ENCODE results near the gene ESAM. TPM values are rescaled to one million over a fixed set of nuclear protein-coding genes. Genes with fewer than 3 reads are reported as not detected.

ESAM gene
- total RNA-seq, 1 experiment from 2014 or later = 10.4 TPM

DNA sequence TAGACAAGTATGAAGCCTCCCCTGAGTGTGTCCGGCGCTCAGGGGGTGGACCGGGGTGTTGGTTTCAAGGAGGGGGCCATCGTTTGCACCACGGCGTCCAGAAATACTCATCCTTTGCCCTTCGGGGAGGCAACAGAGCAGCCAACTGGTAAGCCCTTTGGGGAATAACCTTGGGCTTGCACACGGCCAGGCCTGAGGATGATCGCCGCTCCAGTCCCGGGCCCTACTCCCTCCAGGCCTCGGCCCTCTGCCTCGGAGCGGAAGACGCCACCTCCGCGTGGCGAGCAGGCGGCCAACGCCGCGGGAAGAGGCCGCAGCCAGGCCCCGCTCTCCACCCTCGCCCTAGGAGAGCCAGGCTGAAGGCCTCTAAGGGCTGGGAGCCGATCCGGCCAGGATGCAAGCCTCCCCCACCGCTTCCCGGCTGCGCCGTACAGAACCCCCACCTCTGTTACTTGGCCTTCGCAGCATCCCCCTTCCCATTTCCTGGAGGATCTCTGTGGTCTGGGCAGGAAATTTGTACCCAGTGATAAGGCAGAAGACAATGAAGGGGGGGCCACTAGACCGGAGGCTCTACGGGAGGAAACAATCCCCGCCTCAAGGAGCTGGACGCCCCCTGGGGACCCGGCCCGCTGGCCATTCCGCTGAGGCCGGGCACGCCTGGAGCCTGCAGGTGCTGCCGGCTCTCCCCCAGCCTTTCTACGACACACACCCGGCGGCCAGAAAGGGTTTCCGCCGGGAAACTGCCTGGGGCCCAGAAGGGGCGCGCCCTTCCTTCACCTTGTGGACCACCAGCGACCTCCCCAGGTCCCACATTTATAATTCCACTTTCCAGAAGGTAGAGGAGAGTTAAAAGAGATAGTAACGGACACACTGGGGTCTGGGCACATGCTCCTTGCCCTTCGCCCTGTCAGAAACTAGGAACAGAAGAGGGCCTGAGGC is 2.6 kb downstream of the ESAM start:
- no peaks in the 10 kb centered on the region for H3K9me2 ChIP-seq (replicated peaks; ENCODE audit: low read length)
- no peaks in the 10 kb centered on the region; the same call in 1 of the 2 replicates for H4K20me1 ChIP-seq (ENCODE audit: low read length)
- H3K4me2 ChIP-seq (ENCODE audit: low read length) = no peak overlapping the region
- H3K4me1 ChIP-seq (ENCODE audit: insufficient read depth, low read length) = peaks cover 30% of the 10 kb centered on the region
- no peak overlapping the region for H3K4me3 ChIP-seq (ENCODE audit: low read length)
- H3K27me3 ChIP-seq (ENCODE audit: low read length) = no peaks in the 10 kb centered on the region
- H3K9ac ChIP-seq (ENCODE audit: low read length) = no peak overlapping the region
- no peaks in the 10 kb centered on the region for H3K79me2 ChIP-seq (ENCODE audit: low read length)
- no peak for DNase-seq
- peaks cover 13% of the 10 kb centered on the region for H3F3A ChIP-seq (ENCODE audit: low read length, unreplicated experiment)
- H3K9me3 ChIP-seq (ENCODE audit: low read length) = no peaks in the 10 kb centered on the region
- intact Hi-C loops (cut with micrococcal nuclease) = no loop called here
- H2AFZ ChIP-seq (ENCODE audit: low read length) = no peak overlapping the region
- no peak for ATAC-seq
- ChIA-PET POLR2A (ENCODE audit: unreplicated experiment) (interaction anchor here (0.5 kb wide), 1 partner anchor 76 kb away, joined by 5 read pairs; no protein-coding TSS in a partner anchor), CTCF (no interaction called here)
- H3K36me3 ChIP-seq (ENCODE audit: low read depth, low read length) = no peaks in the 10 kb centered on the region; the same call in 1 of the 2 replicates
- TF ChIP-seq, protein P1, sequence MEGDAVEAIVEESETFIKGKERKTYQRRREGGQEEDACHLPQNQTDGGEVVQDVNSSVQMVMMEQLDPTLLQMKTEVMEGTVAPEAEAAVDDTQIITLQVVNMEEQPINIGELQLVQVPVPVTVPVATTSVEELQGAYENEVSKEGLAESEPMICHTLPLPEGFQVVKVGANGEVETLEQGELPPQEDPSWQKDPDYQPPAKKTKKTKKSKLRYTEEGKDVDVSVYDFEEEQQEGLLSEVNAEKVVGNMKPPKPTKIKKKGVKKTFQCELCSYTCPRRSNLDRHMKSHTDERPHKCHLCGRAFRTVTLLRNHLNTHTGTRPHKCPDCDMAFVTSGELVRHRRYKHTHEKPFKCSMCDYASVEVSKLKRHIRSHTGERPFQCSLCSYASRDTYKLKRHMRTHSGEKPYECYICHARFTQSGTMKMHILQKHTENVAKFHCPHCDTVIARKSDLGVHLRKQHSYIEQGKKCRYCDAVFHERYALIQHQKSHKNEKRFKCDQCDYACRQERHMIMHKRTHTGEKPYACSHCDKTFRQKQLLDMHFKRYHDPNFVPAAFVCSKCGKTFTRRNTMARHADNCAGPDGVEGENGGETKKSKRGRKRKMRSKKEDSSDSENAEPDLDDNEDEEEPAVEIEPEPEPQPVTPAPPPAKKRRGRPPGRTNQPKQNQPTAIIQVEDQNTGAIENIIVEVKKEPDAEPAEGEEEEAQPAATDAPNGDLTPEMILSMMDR (conservative IDR thresholded peaks at IDR 0.05; ENCODE audit: low read depth, low read length) = no peak
- TF ChIP-seq EZH2 (IDR thresholded peaks at IDR 0.05; ENCODE audit: low read length, unreplicated experiment) = no peak
- no peak for TF ChIP-seq EZH2phosphoT487 (IDR thresholded peaks at IDR 0.05; ENCODE audit: borderline replicate concordance, low read length)
- BruUV-seq (replicated peaks) = no TSS peak
- no peak overlapping the region for H3K27ac ChIP-seq (ENCODE audit: low read length)

- Histone ChIP-seq H3K9ac (ENCODE audit: low read length) (no peak overlapping the region), H4K20me1 (ENCODE audit: low read length) (no peaks in the 10 kb centered on the region), H3K4me3 (ENCODE audit: low read length) (no peak overlapping the region), H3K4me2 (ENCODE audit: low read length) (peak overlapping the region; percentile 36), H3K9me2 (replicated peaks; ENCODE audit: low read length) (no peaks in the 10 kb centered on the region), H3F3A (ENCODE audit: low read length, unreplicated experiment) (peaks cover 4% of the 10 kb centered on the region), H3K36me3 (ENCODE audit: low read depth, low read length) (no peaks in the 10 kb centered on the region), H3K27me3 (ENCODE audit: low read length) (no peaks in the 10 kb centered on the region), H3K4me1 (ENCODE audit: insufficient read depth, low read length) (peaks cover 28% of the 10 kb centered on the region), H2AFZ (ENCODE audit: low read length) (no peak overlapping the region), H3K27ac (ENCODE audit: low read length) (no peak overlapping the region), H3K79me2 (ENCODE audit: low read length) (no peaks in the 10 kb centered on the region), H3K9me3 (ENCODE audit: low read length) (no peaks in the 10 kb centered on the region)
- DNase-seq (peak; percentile 51), ATAC-seq (no peak)
- intact Hi-C loops (cut with micrococcal nuclease) = no loop called here
- no TSS peak for BruUV-seq (replicated peaks)
- ChIA-PET POLR2A (ENCODE audit: unreplicated experiment) (no interaction called here), CTCF (interaction anchor here (1.0 kb wide), 1 partner anchor 35 kb away, joined by 5 read pairs; no protein-coding TSS in a partner anchor)
- no peak for TF ChIP-seq EZH2phosphoT487 (IDR thresholded peaks at IDR 0.05; ENCODE audit: borderline replicate concordance, low read length)
- TF ChIP-seq, protein P1 (conservative IDR thresholded peaks at IDR 0.05; ENCODE audit: low read depth, low read length) = peak; percentile 53
- TF ChIP-seq EZH2 (IDR thresholded peaks at IDR 0.05; ENCODE audit: low read length, unreplicated experiment) = no peak
These were observed 3.5 kb downstream of the ESAM start for GRCh38 chr11:124758355-124759265.

Measured in PC-3 (cell line).